NCI-H226 (cell line): ENCODE measurements around the gene NDST3.

Experiments used
- DNase-seq: peaks from one replicate; pipeline ENCODE4 v3.0.0-alpha.2; 2015

Gene NDST3

DNA sequence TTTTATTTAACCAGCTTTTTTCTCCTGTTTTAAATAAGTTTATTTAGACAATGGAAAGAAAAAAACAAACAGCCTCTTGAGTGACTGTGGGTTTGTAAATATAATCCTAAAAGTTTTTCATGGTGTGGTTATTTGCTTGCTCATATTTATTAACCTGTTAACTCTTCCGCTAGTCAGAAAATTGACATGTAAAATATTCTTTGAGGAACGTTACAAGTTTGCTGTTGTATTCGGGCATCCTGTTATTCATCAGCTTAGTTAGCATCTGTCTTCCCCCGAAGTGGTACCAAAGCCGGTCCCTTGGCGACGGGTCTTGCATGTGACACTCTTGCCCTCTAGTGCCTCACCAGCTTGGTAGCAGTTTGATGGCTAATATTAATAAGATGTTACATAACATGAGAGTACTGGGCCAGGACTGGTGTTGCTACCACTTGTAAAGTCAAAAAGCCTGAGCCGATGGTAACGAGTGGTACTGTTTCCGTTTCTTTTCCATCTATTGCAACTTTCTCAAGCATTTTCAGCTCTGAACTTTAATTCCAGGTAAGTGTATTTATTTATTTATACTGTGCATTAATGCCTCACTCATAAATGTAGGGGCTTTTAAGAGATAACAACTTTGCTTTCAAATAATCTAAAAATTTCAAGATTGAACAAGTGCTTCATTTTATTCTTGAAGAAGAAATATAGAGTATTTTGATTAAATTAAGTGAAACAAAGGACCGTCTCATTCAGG is at the start of gene NDST3:
TSS of gene NDST3 (plus strand) at position 434 of the 733 bp plus-strand sequence. CDS start 19,425 bp downstream, outside the sequence.
- peak; percentile 62 for DNase-seq

DNA sequence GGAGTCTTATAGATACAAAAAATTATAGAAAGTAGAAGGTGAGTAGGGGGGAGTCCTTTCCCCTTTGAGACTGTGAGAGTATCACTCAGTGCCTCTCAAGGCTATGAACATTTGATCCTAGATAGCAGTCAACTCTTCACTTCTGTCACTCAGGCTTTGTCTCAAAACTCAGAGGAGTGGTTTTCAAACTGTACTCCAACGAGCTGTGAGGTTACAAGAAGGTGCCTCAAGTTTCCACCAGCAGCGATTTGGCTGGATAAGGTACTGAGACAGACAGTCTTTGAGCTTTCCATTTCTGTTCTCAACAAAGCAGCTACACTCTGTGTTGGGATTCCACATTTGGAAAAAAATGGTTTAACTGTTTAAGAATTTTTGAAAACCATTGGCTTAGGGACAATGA is 48.0 kb upstream of the NDST3 start:
- no peak for DNase-seq

DNA sequence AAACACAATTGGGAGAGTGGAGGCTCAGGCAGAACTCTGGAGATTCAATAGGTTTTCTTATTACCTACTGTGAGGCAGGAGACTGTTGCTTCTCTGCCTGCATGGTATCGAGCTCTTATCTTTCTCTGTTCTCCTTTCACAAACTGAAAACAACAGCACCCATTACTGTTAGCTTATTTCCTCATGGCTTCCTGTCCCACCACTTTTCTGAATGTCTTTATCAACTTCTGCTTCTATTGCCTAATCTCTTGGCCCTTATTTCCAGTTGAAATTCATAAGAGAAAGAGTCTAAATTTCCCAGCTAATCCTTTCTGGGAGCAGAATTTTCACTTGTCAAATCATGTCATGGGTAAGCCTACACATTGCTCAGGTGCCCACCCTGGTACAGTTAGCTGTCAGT is 46.8 kb upstream of the NDST3 start:
- no peak for DNase-seq

DNA sequence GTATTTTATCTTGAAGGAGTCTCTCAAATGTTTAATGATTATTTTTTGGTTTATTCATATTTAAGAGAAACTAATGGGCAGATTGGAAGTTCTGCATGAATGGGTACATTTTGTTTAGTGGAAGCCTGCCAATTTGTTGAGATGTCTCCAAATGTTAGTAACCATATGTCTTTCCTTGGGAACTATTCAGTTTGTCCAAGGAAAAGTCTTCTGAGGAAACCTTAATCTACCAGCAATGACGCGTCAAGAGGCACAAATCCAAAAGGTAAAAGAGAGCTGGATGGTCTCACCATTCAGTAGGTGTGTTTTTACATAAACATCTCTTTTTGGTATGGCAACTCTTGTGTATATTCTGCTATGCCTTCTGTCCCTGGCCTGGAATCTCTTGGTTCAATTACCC is 37.4 kb upstream of the NDST3 start:
- no peak for DNase-seq

DNA sequence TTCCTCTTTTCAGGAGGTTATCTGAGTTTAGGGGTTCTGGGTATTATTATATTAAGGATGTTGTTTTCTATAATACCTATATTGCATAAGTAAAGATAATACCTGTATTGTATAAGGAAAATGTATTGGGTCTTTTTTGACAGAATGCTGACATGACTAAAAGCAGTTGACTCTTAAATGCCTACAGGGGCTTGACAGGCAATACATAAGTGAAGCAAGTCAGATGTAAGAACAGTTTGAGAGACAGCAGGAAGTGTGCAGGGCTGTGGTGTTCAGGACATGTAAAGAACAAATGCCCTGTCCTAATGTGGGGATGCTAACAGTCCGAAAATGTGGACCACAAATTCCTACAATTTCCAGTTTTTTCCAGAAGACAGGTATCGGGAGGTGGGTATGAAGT is 30.2 kb upstream of the NDST3 start:
- no peak for DNase-seq

DNA sequence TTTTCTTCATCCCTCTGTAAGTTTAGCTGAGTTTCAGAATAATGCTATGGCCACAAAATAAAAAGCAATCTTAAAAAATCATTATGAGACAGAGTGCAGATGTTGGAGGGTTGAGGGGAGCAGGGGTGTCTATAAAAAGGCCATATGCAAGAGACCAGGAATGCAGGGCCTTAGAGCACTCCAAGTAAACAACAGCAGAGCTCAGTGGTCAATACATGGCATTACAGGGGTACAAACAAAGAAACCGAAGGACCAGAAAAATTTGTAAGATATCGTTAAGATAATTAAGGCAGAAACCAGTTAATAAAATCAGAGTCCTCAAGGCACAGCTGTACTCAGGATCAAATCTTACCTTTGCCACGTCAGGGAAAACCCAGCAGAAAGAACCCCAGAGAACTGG is 28.4 kb upstream of the NDST3 start:
- DNase-seq, result no peak

DNA sequence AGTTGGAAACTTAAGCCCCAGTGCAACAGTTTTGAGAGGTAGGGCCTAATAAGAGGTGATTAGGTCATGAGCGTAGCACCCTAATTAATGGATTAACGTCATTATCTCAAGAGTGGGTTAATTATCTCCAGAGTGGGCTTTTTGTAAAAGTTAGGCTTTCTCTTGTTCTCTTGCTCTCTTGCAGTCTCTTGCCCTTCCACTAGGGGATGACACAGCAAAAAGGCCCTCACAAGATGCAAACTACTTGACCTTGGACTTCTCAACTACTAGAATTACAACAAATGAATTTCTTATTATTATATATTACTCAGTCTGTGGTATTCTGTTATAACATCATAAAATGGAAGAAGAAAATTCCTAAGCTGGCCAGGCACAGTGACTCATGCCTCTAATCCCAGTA is 22.1 kb upstream of the NDST3 start:
- DNase-seq, result no peak

DNA sequence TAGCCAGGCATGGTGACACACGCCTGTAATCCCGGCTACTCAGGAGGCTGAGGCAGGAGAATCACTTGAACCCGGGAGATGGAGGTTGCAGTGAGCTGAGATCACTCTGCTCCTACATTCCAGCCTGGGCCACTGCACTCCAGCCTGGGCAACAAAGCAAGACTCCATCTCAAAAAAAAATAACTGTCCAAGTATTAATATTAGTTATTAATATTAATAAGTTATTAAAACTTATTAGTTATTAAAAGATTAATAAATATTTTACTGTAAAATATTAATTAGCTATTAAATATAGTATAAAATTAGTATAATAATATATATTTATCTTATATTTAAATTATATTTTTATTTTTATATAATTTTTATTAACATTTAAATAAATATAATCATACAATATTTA is 19.5 kb upstream of the NDST3 start:
- DNase-seq, result no peak

DNA sequence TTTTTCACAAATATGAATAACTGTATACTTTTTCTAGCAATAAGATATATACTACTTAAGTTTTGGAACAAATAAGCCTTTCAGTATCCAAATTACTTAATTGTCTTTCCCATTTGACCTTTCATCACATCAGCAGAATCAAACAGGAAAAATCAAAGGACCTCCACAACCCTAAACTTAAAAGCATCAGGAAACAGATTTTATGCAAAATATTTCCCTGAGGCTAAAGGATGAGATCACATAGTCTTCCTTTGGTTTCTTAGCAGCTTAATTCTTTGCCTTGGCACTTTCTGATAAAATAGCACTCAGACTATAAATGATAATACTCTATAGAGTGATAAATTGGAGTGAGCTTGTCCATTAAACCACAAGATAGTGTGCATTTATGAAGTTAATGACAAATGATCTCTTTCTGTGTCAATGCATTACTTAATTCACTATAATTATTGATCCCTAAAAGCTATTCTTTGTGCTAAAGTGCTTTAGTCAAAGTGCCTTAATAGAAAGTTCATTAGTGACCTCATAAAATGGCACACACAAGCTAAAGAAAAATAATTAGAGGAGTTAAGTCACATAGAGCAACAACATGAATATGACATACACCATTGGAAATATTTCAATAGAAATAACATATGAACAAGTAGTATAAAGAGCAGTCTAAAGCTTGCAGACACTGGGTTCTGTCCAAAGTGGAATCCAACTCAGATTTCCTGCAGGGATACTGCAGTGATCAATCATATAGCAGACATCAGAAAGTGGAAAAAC is 15.7 kb upstream of the NDST3 start:
- DNase-seq, result peak; percentile 39

DNA sequence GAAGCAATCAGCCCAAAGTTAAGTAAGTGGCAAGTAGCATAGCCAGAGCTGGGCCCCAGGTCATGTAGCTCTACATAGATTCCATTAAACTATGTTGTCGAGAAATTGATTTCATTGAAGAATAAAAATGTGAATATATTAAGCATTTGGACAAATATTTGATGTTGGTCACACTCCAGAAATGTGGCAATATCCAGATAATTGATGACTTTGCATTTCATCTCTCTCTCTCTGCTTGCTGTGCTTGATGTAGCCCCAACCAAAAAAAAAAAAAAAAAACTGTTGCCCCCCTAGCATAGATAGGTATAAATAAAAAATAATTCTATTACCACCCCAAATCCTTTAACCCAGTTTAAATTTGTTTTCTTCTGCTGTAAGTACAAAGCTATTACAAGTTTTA is 7.5 kb upstream of the NDST3 start:
- no peak for DNase-seq

DNA sequence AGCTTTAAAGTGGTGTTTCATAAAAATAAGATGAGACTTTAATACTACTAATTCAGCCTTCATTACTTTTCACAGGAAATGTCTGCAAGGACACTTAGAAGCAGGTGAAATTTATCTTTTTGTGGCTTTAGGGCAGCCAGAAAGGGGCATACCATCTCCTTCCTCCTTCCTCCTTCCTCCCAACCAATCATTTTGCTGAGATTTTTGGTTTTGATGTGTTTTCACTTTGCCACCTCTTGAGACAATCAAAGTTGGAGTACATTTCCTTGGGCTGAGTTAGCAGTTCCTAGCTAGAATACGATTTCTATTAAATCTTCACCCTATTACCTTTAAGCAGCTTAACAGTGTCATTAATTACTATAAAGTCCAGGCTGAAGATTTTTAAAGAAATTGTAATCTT is 5.1 kb upstream of the NDST3 start:
- DNase-seq, result no peak

DNA sequence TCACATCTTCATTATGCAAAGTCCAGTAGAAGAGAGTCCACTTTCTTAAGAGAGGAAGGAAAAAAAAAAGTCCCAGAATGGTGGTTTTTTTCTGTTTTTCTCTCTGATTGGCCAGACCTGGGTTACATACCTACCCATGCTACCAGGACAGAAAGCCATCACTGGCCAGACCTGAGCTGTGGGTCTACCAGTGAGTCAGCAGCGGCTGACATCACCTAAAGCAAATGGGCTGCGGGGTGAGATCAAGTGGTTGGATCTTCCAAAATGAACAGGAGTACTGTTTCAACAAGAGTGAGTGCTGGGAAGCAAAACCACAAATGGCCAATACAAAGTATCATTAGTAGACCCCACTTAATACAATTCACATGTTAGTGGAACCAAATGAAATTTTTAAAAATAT is 1.6 kb upstream of the NDST3 start:
- DNase-seq, result peak; percentile 17

DNA sequence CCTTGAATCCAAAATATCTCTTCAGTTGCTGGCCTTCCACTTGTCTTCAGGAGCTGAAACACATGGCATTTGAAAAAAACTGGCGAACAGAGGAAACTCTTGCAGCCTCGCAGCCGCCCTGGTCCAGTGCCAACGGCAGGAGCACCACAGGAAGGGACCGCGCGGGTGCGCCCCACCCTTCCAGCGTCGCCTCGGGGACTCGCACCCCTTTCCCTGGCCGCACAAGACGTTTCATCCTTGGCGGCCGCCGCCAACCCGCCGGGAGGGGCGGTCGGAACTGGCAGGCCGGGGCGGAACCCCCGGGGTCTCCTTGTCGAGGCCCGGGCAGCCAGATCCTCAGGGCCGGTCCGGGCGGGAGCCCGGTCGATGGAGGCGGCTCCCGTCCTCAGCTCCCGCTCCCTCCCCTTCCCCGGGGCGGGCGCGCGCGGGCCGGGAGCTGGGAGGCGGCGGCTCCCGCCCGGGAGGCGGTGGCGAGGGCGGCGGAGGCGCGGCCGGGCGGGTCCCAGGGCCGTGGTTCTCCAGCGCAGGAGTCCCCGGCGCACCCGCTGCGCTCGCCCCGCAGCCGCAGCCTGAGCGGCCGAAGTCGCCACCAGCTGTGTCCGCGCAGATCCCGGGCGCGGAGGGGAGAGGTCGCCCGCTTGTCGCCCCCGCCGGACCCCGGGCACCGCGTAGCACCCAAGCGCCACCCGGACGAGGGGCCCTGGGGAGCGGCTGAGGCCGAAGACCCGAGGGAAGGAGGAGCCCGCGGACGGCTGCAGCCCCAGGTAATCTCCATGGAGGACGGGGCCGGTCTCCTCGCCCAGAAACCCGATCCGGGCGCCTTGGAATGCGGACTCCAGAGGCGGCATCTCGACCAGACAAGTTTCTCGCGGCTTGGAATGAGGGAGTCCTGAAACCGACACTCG is 886 bp upstream of the NDST3 start:
- DNase-seq, result peak; percentile 31

DNA sequence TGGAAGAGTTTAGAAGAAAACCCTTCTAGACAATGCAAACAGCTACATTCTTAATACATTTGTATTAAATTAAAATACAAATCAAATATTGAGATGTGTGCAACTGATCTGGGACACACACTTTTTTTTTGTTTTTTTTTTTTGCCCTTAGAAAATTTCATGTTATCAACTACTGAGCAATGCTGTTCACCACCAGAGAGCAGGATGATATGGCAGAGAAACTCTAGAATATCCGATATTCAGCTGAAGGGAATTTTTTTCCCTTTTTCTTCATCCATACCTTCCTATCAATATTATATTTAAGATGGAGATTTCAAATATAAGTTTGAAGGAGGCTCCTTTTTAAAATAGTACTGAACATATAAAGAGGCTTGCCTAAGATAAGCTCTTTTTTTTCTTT is 1.0 kb downstream of the NDST3 start:
- no peak for DNase-seq

DNA sequence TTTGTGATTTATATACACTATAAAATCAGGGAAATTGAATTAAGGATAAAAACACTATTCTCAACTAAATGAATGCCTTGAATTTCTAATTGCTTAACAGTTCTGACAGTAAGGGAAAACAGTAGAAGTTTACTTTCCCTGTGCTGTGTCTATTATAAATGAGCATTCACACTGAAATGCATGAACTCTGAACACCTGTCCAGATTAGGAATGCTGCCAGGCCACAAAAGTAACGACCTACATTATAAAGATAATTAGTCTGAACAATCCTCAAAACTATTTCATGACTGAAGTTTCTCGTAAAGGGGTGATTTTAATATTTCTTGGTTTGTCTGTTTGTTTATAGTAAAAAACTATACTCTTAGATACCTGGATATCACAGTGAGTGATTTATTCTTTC is 2.0 kb downstream of the NDST3 start:
- DNase-seq, result no peak

DNA sequence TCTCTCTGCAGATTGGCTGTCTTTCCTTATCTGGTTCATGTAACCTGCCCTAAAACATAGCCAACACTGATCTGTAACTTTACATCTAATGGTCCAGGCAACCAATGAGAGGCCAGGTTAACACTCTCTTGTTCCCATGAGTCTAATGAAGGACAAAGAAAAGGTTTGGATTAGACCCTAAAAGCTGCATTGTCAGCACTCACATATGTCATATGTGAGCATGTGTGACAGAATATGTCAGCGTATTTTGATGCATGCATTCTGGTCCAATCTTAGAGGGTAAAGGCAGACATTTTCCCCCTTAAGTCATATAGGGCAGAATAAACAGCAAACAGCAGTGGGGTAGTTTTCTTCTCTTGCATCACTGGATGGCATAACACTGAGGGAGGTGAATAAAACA is 3.7 kb downstream of the NDST3 start:
- no peak for DNase-seq

DNA sequence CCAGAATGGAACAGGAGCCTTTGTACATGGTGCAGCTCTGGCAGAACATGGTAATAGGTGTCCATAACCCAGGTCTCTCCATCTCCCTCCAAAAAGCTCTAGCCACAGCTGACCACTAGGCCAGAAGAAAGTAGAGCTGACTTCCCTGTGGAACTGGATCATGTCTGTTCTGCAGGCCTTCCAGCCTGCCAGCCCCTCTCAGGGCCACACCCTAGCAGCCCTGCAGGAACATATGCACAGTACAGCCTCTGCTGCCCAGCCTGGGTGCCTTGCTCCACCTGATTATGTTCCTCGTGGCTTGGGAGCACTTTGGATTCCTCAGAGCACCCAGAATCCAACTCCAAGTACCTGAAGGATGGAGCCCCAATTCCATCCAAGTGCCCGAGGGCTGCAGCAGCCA is 12.0 kb downstream of the NDST3 start:
- DNase-seq, result no peak

DNA sequence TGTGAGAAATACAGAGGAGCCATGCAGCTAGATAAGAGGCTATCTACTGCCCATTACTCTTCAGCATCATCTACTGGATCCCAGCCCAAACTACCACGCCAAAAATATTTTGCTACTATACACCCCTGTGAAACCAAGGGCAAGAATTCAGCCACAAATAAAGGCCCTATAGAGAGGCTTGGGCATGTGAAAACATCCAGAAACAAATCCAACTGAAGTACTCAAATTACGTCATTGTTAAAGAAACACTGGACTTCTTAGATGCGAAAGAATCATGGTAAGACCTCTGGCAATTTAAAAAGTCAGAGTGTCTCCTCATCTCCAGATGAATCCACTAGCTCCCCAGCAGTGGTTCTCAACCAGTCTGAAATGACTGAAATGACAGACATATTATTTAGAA is 12.8 kb downstream of the NDST3 start:
- no peak for DNase-seq

DNA sequence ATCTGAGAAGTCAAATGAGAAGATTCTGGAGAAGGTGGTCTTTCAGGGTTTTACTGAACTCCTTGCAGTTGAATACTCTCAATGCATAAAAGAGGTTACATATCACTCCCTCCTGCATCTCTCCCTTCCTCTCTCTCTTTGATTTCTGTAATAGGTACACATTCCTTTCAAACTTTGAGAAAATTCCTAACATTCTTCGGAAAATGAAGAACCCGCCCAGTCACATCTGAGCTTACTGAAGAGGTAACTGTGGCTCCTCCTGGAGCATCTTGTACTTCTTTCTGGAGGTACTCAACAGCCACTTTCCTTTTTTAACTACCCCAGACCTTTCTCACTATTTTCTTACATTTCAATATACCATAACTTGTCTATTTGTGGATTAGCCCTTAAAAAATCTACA is 24.7 kb downstream of the NDST3 start:
- DNase-seq, result no peak

DNA sequence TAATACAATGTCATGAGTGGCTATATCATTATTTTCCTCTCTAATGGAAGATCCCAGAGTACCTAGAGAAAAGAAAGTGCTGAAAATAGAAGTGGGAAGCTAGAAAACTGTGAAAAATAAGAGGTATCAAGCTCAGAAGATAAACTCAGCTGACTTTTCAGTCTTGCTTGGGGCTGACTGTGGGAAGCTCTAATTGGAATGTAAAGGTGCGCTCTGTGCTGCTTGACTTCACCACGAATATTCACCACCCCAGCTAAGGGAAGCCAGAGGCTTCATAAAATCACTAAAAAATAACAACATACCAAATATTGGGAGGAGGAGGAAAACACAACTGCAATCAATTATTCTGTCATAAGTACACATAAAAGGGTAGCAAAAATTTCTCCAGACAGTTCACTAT is 25.1 kb downstream of the NDST3 start:
- no peak for DNase-seq

DNA sequence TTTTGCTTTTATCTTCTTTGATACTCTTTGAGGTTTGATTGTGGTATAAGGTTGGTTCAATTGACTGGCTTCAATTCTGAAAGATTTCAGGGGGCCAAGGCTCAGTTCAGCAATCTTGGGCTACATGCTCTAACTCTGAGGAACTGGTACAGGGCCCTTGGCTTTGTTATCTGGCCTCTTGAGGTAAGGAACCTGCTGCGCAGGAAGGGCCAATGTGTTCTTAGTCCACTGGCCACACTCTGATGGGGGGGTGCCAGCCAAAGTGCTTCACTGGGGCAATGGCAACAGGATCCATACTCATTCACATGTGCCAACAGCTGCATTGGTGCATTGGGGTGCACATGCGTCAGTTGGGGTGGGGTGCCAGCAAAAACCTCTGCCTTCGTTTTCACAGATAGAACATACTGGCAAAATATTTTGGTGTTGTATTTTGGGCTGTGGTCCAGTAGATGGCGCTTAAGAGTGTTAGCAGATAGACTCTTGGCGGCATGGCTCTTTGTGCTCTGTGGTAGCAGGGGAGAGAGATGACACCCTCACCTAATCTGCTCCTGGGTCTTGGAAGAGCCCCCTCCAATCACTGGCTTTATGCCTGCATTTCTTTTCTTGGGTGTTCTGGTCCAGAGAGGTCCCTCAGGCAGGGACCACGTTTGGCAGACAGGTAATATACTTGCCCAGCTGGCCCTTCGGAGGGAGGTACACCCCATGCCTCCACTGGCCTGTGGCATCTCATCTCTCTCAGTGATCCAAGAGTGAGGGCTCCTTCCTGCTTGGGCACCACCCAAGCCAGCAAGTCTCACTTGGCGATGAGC is 42.9 kb downstream of the NDST3 start:
- DNase-seq, result peak; percentile 22

DNA sequence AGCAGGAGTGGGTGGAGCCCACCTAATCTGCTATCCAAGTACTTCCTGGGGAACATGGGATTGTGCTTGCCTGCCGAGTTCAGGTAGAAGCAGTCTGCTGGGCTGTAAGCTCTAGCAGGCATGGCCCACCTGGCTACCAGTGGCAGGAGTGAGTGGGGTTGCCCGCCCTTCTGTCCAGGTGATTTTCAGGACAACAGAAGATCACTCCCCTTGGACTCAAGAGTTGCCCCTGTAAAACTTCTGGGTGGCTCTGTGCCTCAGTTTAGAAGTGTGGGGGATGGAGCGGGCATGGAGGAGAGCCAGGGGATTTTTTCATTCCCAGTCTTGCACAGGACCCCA is 43.5 kb downstream of the NDST3 start:
- DNase-seq, result no peak

DNA sequence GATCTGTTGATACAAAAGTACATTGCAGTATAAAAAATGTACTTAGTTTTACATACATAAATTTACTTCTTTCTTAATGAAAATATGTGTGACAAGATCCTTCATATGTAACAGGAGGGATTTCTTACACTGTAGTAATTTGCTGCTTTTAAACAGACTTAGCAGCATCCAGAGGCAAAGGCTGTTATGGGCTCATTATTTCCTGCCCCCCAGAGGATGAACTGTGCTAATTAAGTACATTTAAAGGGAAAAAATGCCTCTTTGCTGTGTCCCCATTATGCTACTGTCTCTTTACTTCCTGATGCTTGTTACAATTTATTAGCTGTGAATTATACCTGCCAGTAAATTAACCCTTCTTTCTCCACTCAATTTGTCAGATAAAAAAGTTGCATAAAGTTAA is 47.1 kb downstream of the NDST3 start:
- no peak for DNase-seq
